CD4-positive, alpha-beta T cell treated with Interleukin-6 at 100 ng/mL for 8 hours (primary cell): Measurements from ENCODE around the gene CTNNA1.
"Not testable (repeated sequence)": the region's sequence is repeated elsewhere in the genome, so short reads cannot be mapped to it uniquely, and the experiment has no call there.

Experiments
- DNase-seq: peaks from one replicate; pipeline ENCODE4 v3.0.0-alpha.2; 2020; ENCODE audit warnings: mixed read lengths, low spot score

CTNNA1 gene

GRCh38 chr5:138815529-138815928, 62.3 kb downstream of the CTNNA1 start:
- DNase-seq = no peak

- DNase-seq = no peak
Measured at GRCh38 chr5:138817241-138817640, 64.0 kb downstream of the CTNNA1 start.

- DNase-seq = no peak
Measured at GRCh38 chr5:138819081-138819480, 65.9 kb downstream of the CTNNA1 start.

- no peak for DNase-seq
Measured at GRCh38 chr5:138820695-138821094, 67.5 kb downstream of the CTNNA1 start.

- no peak for DNase-seq
Measured at GRCh38 chr5:138824516-138824915, 71.3 kb downstream of the CTNNA1 start.

GRCh38 chr5:138824924-138825863, 72.0 kb downstream of the CTNNA1 start:
- peak; percentile 1 for DNase-seq

- DNase-seq = no peak
Measured at GRCh38 chr5:138828556-138828955, 75.3 kb downstream of the CTNNA1 start.

GRCh38 chr5:138829341-138829740, 76.1 kb downstream of the CTNNA1 start:
- DNase-seq = no peak

- no peak for DNase-seq
Measured at GRCh38 chr5:138831703-138832102, 78.5 kb downstream of the CTNNA1 start.

GRCh38 chr5:138832218-138832617, 79.0 kb downstream of the CTNNA1 start:
- no peak for DNase-seq

- no peak for DNase-seq
Measured at GRCh38 chr5:138833080-138833479, 79.9 kb downstream of the CTNNA1 start.

- DNase-seq = no peak
Measured at GRCh38 chr5:138833726-138834480, 80.7 kb downstream of the CTNNA1 start.

GRCh38 chr5:138834853-138835252, 81.6 kb downstream of the CTNNA1 start:
- not testable (repeated sequence) for DNase-seq

- DNase-seq = no peak
Measured at GRCh38 chr5:138837160-138837559, 83.9 kb downstream of the CTNNA1 start.

GRCh38 chr5:138840103-138840502, 86.9 kb downstream of the CTNNA1 start:
- no peak for DNase-seq

- no peak for DNase-seq
Measured at GRCh38 chr5:138841531-138841930, 88.3 kb downstream of the CTNNA1 start.

GRCh38 chr5:138843316-138844124, 90.3 kb downstream of the CTNNA1 start:
- no peak for DNase-seq

- no peak for DNase-seq
Measured at GRCh38 chr5:138844125-138844461, 90.9 kb downstream of the CTNNA1 start.

GRCh38 chr5:138844812-138845513, 91.7 kb downstream of the CTNNA1 start:
- DNase-seq = no peak

GRCh38 chr5:138849439-138849838, 96.2 kb downstream of the CTNNA1 start:
- no peak for DNase-seq

- no peak for DNase-seq
Measured at GRCh38 chr5:138849882-138850281, 96.7 kb downstream of the CTNNA1 start.
